DOHH2 (cell line): Measurements from ENCODE around the gene TSPAN5.
A peak's percentile ranks its signal among the peaks of the same experiment; 100 is the strongest.

Source experiments
- H3F3A ChIP-seq: fragments of 200-600 bp; sonication (generic), shearing (Covaris generic); 2 replicates; pipeline ENCODE4 v1.6.0; 2016; ENCODE audit warnings: antibody characterized with exemption, mild to moderate bottlenecking; ENCODE audit not compliant: control insufficient read depth, insufficient read depth
- H3K27ac ChIP-seq: fragments of 200-600 bp; sonication (generic); 2 replicates; pipeline ENCODE4 v1.5.1; 2014; ENCODE audit warnings: low read depth, mild to moderate bottlenecking, low read length, moderate library complexity
- H3K27me3 ChIP-seq: fragments of 200-600 bp; sonication (generic); 2 replicates; pipeline ENCODE4 v1.6.1; 2014; ENCODE audit warnings: mild to moderate bottlenecking, low read length, mixed read lengths; ENCODE audit not compliant: control insufficient read depth
- H3K36me3 ChIP-seq: fragments of 200-600 bp; sonication (generic); 2 replicates; pipeline ENCODE4 v1.6.1; 2014; ENCODE audit warnings: mild to moderate bottlenecking, low read length, moderate library complexity, mixed read lengths; ENCODE audit not compliant: control insufficient read depth
- H3K4me1 ChIP-seq: fragments of 200-600 bp; sonication (generic); 2 replicates; pipeline ENCODE4 v1.6.1; 2014; ENCODE audit warnings: mild to moderate bottlenecking, low read length, mixed read lengths; ENCODE audit not compliant: control insufficient read depth
- H3K4me2 ChIP-seq: fragments of 200-600 bp; sonication (generic); 2 replicates; pipeline ENCODE4 v1.6.0; 2014; ENCODE audit warnings: mild to moderate bottlenecking, low read length, moderate library complexity
- H3K4me3 ChIP-seq: fragments of 200-600 bp; sonication (generic); 2 replicates; pipeline ENCODE4 v1.5.1; 2014; ENCODE audit warnings: mild to moderate bottlenecking, low read length, mixed read lengths
- H3K79me2 ChIP-seq: fragments of 200-600 bp; sonication (generic); 2 replicates; pipeline ENCODE4 v1.6.1; 2014; ENCODE audit warnings: mild to moderate bottlenecking, low read length, mixed read lengths; ENCODE audit not compliant: control insufficient read depth
- H3K9me2 ChIP-seq: fragments of 200-600 bp; sonication (generic); replicated peaks from 2 replicates; pipeline ENCODE4 v1.6.1; 2014; ENCODE audit warnings: mild to moderate bottlenecking, low read length, mixed read lengths; ENCODE audit not compliant: control insufficient read depth
- H3K9me3 ChIP-seq: fragments of 200-600 bp; sonication (generic); 2 replicates; pipeline ENCODE4 v1.6.1; 2014; ENCODE audit warnings: antibody characterized with exemption, low read length, mixed read lengths; ENCODE audit not compliant: control insufficient read depth, insufficient read depth
- H4K20me1 ChIP-seq: fragments of 200-600 bp; sonication (generic); 2 replicates; pipeline ENCODE4 v1.6.0; 2014; ENCODE audit warnings: low read depth, mild to moderate bottlenecking, antibody characterized with exemption, low read length, moderate library complexity; ENCODE audit not compliant: control insufficient read depth, insufficient read depth
- CTCF ChIP-seq: fragments of 200-600 bp; sonication (generic); IDR thresholded peaks from one replicate; pipeline ENCODE4 v1.5.1; 2014; ENCODE audit warnings: antibody characterized with exemption, mild to moderate bottlenecking, low read depth, low read length; ENCODE audit not compliant: poor library complexity, severe bottlenecking
- EZH2phosphoT487 ChIP-seq: fragments of 200-600 bp; sonication (generic); IDR thresholded peaks from 2 replicates; pipeline ENCODE4 v1.6.1; 2017; ENCODE audit warnings: borderline replicate concordance, mild to moderate bottlenecking, antibody characterized with exemption, low read length, moderate library complexity, mixed read lengths

The TSPAN5 gene

GRCh38 chr4:98659741-98660462, 1.5 kb upstream of the TSPAN5 start:
- H3K4me2 ChIP-seq: no peak overlapping the region
- H3K79me2 ChIP-seq: no peaks in the 10 kb centered on the region
- peaks cover 12% of the 10 kb centered on the region for H3K4me1 ChIP-seq
- H3K27me3 ChIP-seq: peaks cover 43% of the 10 kb centered on the region
- H3K27ac ChIP-seq: no peak overlapping the region
- no peaks in the 10 kb centered on the region for H3F3A ChIP-seq
- H3K36me3 ChIP-seq: no peaks in the 10 kb centered on the region
- H3K9me2 ChIP-seq: no peaks in the 10 kb centered on the region
- TF ChIP-seq EZH2phosphoT487 (no peak), CTCF (no peak)
- H3K4me3 ChIP-seq: no peak overlapping the region
- no peaks in the 10 kb centered on the region; the same call in 1 of the 2 replicates for H3K9me3 ChIP-seq
- H4K20me1 ChIP-seq: no peaks in the 10 kb centered on the region

- TF ChIP-seq CTCF: no peak
- TF ChIP-seq EZH2phosphoT487: peak; percentile 72; the same call in 1 of the 2 replicates
- H3K9me3 ChIP-seq: no peaks in the 10 kb centered on the region; the same call in 1 of the 2 replicates
- H3K4me3 ChIP-seq: peak overlapping the region; percentile 52
- H3K4me2 ChIP-seq: peak overlapping the region; percentile 55
- H3K9me2 ChIP-seq: no peaks in the 10 kb centered on the region
- no peaks in the 10 kb centered on the region for H3K36me3 ChIP-seq
- H4K20me1 ChIP-seq: no peaks in the 10 kb centered on the region
- H3F3A ChIP-seq: no peaks in the 10 kb centered on the region
- H3K27me3 ChIP-seq: peaks cover 43% of the 10 kb centered on the region
- no peaks in the 10 kb centered on the region for H3K79me2 ChIP-seq
- H3K27ac ChIP-seq: no peak overlapping the region
- H3K4me1 ChIP-seq: peaks cover 12% of the 10 kb centered on the region
Measured at GRCh38 chr4:98659106-98659592, 738 bp upstream of the TSPAN5 start.

GRCh38 chr4:98657531-98658286, 702 bp downstream of the TSPAN5 start:
- H3F3A ChIP-seq: no peaks in the 10 kb centered on the region
- H3K79me2 ChIP-seq: no peaks in the 10 kb centered on the region
- H3K4me2 ChIP-seq: peak overlapping the region; percentile 39
- H3K27ac ChIP-seq: no peak overlapping the region
- H3K27me3 ChIP-seq: peaks cover 43% of the 10 kb centered on the region
- no peaks in the 10 kb centered on the region for H3K9me2 ChIP-seq
- H3K9me3 ChIP-seq: no peaks in the 10 kb centered on the region; the same call in 1 of the 2 replicates
- peak overlapping the region; percentile 30; the same call in 1 of the 2 replicates for H3K4me3 ChIP-seq
- TF ChIP-seq CTCF: no peak
- 0 out of 2 replicates have a peak, but pooled peaks have one; percentile 71 for TF ChIP-seq EZH2phosphoT487
- no peaks in the 10 kb centered on the region for H3K4me1 ChIP-seq
- no peaks in the 10 kb centered on the region for H3K36me3 ChIP-seq
- no peaks in the 10 kb centered on the region for H4K20me1 ChIP-seq
